Measurements from ENCODE around the gene SYNDIG1.

DNA sequence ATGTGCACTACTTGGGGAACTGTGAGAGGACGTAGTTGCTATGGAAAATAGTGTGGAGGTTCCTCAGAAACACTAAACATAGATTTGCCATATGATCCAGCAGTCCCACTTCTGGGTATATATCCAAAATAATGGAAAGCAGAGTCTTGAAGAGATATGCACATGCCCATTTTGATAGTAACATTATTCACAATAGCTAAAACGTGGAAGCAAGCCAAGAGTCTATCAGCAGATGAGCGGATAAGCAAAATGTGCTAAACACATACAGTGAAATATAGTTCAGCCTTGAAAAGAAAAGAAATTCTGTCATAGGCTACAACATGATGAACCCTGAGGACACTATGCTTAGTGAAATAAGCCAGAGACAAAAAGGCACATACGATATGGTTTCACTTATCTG is 11.1 kb downstream of the SYNDIG1 start:
- TF ChIP-seq, protein P1, sequence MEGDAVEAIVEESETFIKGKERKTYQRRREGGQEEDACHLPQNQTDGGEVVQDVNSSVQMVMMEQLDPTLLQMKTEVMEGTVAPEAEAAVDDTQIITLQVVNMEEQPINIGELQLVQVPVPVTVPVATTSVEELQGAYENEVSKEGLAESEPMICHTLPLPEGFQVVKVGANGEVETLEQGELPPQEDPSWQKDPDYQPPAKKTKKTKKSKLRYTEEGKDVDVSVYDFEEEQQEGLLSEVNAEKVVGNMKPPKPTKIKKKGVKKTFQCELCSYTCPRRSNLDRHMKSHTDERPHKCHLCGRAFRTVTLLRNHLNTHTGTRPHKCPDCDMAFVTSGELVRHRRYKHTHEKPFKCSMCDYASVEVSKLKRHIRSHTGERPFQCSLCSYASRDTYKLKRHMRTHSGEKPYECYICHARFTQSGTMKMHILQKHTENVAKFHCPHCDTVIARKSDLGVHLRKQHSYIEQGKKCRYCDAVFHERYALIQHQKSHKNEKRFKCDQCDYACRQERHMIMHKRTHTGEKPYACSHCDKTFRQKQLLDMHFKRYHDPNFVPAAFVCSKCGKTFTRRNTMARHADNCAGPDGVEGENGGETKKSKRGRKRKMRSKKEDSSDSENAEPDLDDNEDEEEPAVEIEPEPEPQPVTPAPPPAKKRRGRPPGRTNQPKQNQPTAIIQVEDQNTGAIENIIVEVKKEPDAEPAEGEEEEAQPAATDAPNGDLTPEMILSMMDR (IDR thresholded peaks at IDR 0.05), result no peak
- TF ChIP-seq EZH2 (IDR thresholded peaks at IDR 0.05; ENCODE audit: borderline replicate concordance, insufficient read depth, low read depth, low read length, poor library complexity, severe bottlenecking), result no peak
